ENCODE measurements around the gene PPP1R3G. TPM values are rescaled to one million over a fixed set of nuclear protein-coding genes. Genes with fewer than 3 reads are reported as not detected.
"Not testable (repeated sequence)": the region's sequence is repeated elsewhere in the genome, so short reads cannot be mapped to it uniquely, and the experiment has no call there.

Gene PPP1R3G
- total and polyA plus RNA-seq, 2 of the 4 experiments (the other 2 are of a cell fraction), result 0.10 to 0.18 TPM

DNA sequence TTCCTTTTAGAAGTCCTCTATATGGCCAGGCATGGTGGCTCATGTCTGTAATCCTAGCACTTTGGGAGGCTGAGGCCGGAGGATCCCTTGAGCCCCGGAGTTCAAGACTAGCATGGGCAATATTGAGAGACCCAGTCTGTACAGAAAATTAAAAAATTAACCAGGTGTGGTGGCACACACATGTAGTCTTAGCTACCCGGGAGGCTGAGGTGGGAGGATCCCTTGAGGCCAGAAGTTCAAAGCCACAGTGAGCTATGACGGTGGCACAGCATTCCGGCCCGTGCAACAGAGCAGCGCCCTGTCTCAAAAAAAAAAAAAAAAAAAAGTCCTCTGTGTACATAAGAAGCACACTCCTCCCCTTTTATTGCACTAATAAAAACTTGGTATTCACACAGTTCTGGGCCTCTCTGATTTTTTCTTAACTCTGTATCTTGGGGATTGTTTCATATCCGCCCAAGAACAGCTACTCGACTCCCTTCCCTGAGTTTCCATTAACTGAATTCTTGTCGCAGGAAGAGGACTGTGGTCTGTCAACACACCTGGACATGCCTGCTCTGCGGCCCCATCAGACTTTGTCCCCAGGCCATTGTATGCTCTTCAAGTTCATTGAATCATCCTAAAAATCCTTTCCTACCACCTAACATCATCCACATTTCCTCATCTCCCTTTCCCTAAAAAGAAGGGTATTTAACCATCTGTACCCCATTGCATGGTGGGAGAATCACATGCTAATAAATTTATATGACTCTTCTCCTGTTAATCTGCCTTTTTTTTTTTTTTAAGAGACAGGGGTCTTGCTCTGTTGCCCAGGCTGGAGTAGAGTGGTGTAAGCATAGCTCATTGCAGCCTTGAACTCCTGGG lies 25.9 kb upstream of the PPP1R3G start:
- CTCF ChIA-PET, result no interaction called here
- no peak overlapping the region for H3K18ac ChIP-seq (ENCODE audit: low read depth, low read length)
- H3K23ac ChIP-seq (ENCODE audit: low read depth, low read length), result no peak overlapping the region
- H3K56ac ChIP-seq (ENCODE audit: extremely low read depth, insufficient read depth, low read length), result no peak overlapping the region
- no peaks in the 10 kb centered on the region for H4K20me1 ChIP-seq (ENCODE audit: insufficient read depth, low read length)
- H2BK15ac ChIP-seq (ENCODE audit: low read depth, low read length), result no peak overlapping the region
- no peaks in the 10 kb centered on the region for H3K36me3 ChIP-seq (ENCODE audit: control insufficient read depth, insufficient read depth, low read length)
- no peak overlapping the region for H3K9ac ChIP-seq (ENCODE audit: low read depth, low read length)
- no peak overlapping the region for H4K8ac ChIP-seq (ENCODE audit: low read depth in 2 of 2, low read length in 2 of 2)
- intact Hi-C loops (cut with micrococcal nuclease), result loop anchor here (5.0 kb wide), 1 partner anchor 328 kb away; no protein-coding TSS in a partner anchor
- no peak overlapping the region for H2BK20ac ChIP-seq (ENCODE audit: low read depth, low read length)
- no peaks in the 10 kb centered on the region for H3K9me1 ChIP-seq (ENCODE audit: insufficient read depth, low read length)
- no peaks in the 10 kb centered on the region; the same call in 1 of the 2 replicates for H3K4me1 ChIP-seq (ENCODE audit: control insufficient read depth, insufficient read depth, low read length)
- no TSS peak for BruUV-seq (replicated peaks)
- H3K4me2 ChIP-seq (ENCODE audit: low read depth, low read length), result no peak overlapping the region
- WGBS, 2 experiments (ENCODE audit: extremely low coverage in 2 of 2, insufficient read length in 1 of 2), result 100% methylated on average over 4 of the region's 11 CpGs; no CpG with 5 or more reads in 1 of the 2 experiments
- H2AK9ac ChIP-seq (replicated peaks; ENCODE audit: low read depth, low read length, poor library complexity), result no peak overlapping the region
- H3K27me3 ChIP-seq (ENCODE audit: control insufficient read depth, insufficient read depth, low read length), result no peaks in the 10 kb centered on the region
- H2AFZ ChIP-seq (replicated peaks; ENCODE audit: low read length, poor library complexity), result no peak overlapping the region
- ATAC-seq (ENCODE audit: low read depth) (no peak), DNase-seq (no peak)
- H3K14ac ChIP-seq (replicated peaks; ENCODE audit: low read depth, low read length), result no peak overlapping the region
- POLR2A ChIA-PET (ENCODE audit: unreplicated experiment), result interaction anchor here (0.7 kb wide), 1 partner anchor 21 kb away, joined by 22 read pairs; no protein-coding TSS in a partner anchor
- no peak overlapping the region for H3K4me3 ChIP-seq (ENCODE audit: insufficient read depth, low read depth, low read length)
- H4K5ac ChIP-seq (ENCODE audit: low read depth, low read length), result no peak overlapping the region
- H2BK120ac ChIP-seq (ENCODE audit: low read depth, low read length), result no peak overlapping the region
- H3K27ac ChIP-seq (ENCODE audit: insufficient read depth, low read length), result no peak overlapping the region
- no peak overlapping the region for H2AK5ac ChIP-seq (ENCODE audit: low read depth, low read length)
- H3K79me1 ChIP-seq (ENCODE audit: low read depth in 1 of 2, low read length in 2 of 2), result no peaks in the 10 kb centered on the region
- no peak overlapping the region for H2BK5ac ChIP-seq (ENCODE audit: low read depth, low read length, poor library complexity, severe bottlenecking)
- dilution Hi-C loops (cut with HindIII; ENCODE audit: low sequenced_read_pairs, unreplicated experiment), result no loop called here
- no peak overlapping the region for H3K4ac ChIP-seq (ENCODE audit: low read depth, low read length)
- in situ Hi-C loops (cut with MboI; ENCODE audit: low sequenced_read_pairs), result no loop called here
- H4K91ac ChIP-seq (ENCODE audit: insufficient read depth, low read depth, low read length), result no peak overlapping the region
- no peaks in the 10 kb centered on the region for H3K9me3 ChIP-seq (ENCODE audit: control insufficient read depth, insufficient read depth, low read length)
- TF ChIP-seq SMC3 (IDR thresholded peaks at IDR 0.05; ENCODE audit: low read depth, low read length) (no peak), BHLHE40 (IDR thresholded peaks at IDR 0.05; ENCODE audit: low read depth, low read length) (no peak), MAFK (IDR thresholded peaks at IDR 0.05; ENCODE audit: low read depth, low read length) (no peak), RCOR1 (IDR thresholded peaks at IDR 0.05; ENCODE audit: insufficient replicate concordance, low read length) (no peak), FOS (IDR thresholded peaks at IDR 0.05; ENCODE audit: low read depth, low read length) (no peak)
- TF ChIP-seq, protein P1, sequence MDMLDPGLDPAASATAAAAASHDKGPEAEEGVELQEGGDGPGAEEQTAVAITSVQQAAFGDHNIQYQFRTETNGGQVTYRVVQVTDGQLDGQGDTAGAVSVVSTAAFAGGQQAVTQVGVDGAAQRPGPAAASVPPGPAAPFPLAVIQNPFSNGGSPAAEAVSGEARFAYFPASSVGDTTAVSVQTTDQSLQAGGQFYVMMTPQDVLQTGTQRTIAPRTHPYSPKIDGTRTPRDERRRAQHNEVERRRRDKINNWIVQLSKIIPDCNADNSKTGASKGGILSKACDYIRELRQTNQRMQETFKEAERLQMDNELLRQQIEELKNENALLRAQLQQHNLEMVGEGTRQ (IDR thresholded peaks at IDR 0.05; ENCODE audit: low read depth, low read length), result no peak

DNA sequence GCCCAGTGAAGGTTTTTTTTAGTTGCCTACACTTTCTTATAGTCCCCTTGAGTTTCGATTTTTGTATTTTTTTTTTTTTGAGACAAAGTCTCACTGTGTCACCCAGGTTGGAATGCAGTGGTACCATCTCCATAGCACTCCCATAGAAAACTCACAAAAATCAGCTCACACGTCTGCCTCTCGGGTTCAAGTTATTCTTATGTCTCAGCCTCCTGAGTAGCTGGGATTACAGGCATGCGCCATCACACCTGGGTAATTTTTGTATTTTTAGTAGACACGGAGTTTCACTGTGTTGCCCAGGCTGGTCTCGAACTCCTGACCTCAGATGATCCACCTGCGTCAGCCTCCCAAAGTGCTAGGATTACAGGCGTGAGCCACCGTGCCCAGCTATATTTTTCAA lies 24.7 kb upstream of the PPP1R3G start:
- H3K23ac ChIP-seq (ENCODE audit: low read depth, low read length); H3K9ac ChIP-seq (ENCODE audit: low read depth, low read length); H4K20me1 ChIP-seq (ENCODE audit: insufficient read depth, low read length); H3K36me3 ChIP-seq (ENCODE audit: control insufficient read depth, insufficient read depth, low read length); H3K4me2 ChIP-seq (ENCODE audit: low read depth, low read length); H3K18ac ChIP-seq (ENCODE audit: low read depth, low read length); H3K14ac ChIP-seq (replicated peaks; ENCODE audit: low read depth, low read length); H2AFZ ChIP-seq (replicated peaks; ENCODE audit: low read length, poor library complexity); in situ Hi-C loops (cut with MboI; ENCODE audit: low sequenced_read_pairs); BruUV-seq (replicated peaks); H3K79me1 ChIP-seq (ENCODE audit: low read depth in 1 of 2, low read length in 2 of 2); H3K27me3 ChIP-seq (ENCODE audit: control insufficient read depth, insufficient read depth, low read length); H4K91ac ChIP-seq (ENCODE audit: insufficient read depth, low read depth, low read length); ATAC-seq (ENCODE audit: low read depth); H4K5ac ChIP-seq (ENCODE audit: low read depth, low read length); H3K9me1 ChIP-seq (ENCODE audit: insufficient read depth, low read length); H3K9me3 ChIP-seq (ENCODE audit: control insufficient read depth, insufficient read depth, low read length); H3K4me3 ChIP-seq (ENCODE audit: insufficient read depth, low read depth, low read length); H2AK5ac ChIP-seq (ENCODE audit: low read depth, low read length); intact Hi-C loops (cut with micrococcal nuclease); H2BK15ac ChIP-seq (ENCODE audit: low read depth, low read length); POLR2A ChIA-PET (ENCODE audit: unreplicated experiment); H2AK9ac ChIP-seq (replicated peaks; ENCODE audit: low read depth, low read length, poor library complexity); H2BK20ac ChIP-seq (ENCODE audit: low read depth, low read length); H3K4ac ChIP-seq (ENCODE audit: low read depth, low read length); dilution Hi-C loops (cut with HindIII; ENCODE audit: low sequenced_read_pairs, unreplicated experiment); H3K27ac ChIP-seq (ENCODE audit: insufficient read depth, low read length); DNase-seq; H3K56ac ChIP-seq (ENCODE audit: extremely low read depth, insufficient read depth, low read length); H4K8ac ChIP-seq (ENCODE audit: low read depth in 2 of 2, low read length in 2 of 2); H2BK120ac ChIP-seq (ENCODE audit: low read depth, low read length); H3K4me1 ChIP-seq (ENCODE audit: control insufficient read depth, insufficient read depth, low read length); H2BK5ac ChIP-seq (ENCODE audit: low read depth, low read length, poor library complexity, severe bottlenecking): not testable (repeated sequence)
- no CpG with 5 or more reads among the region's 9 CpGs for WGBS, 2 experiments (ENCODE audit: extremely low coverage in 2 of 2, insufficient read length in 1 of 2)
- CTCF ChIA-PET, result interaction anchor here (1.0 kb wide), 1 partner anchor 83 kb away, joined by 3 read pairs; no protein-coding TSS in a partner anchor

Measured in IMR-90 (cell line).